ENCODE measurements around the gene ZBTB21. TPM values are rescaled to one million over a fixed set of nuclear protein-coding genes. Genes with fewer than 3 reads are reported as not detected.

Gene ZBTB21
- total RNA-seq, 2 experiments from 2014 or later, result 132 to 139 TPM

DNA sequence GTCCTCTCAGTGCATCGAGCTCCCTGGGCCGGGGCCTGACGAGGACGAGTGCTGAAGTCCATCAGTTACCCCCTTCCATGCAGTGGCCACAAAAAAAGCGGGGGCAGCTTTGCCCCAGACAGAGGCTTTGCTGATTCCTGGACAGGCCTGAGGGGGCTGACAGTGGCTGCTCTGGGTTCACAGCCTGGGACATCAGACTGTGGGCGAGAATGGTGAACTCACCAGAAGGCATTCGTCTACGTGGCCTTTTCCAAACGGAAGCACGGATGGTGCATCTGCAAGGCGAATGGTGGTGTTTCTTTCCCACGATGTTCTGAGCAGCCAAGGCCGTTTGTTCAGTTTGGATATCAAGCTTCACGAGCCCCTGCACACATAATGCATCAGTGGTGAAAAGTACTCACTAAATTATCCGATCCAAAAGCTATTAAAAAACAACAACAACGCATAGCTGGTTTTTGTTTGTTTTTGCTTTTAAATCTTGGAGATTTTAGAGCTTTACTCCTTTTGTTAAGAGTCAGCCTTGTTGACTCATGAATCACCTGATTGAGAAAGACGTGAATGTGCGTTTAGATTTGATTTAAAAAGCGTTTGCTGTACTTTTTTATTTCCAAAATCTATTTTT lies 6.3 kb upstream of the ZBTB21 start:
- Histone ChIP-seq H3K4me3 (ENCODE audit: low read length) (no peak overlapping the region), H3K4me1 (ENCODE audit: insufficient read depth, low read length) (no peaks in the 10 kb centered on the region), H3K36me3 (ENCODE audit: insufficient read depth, low read length) (no peaks in the 10 kb centered on the region), H3K27me3 (ENCODE audit: control insufficient read depth in 1 of 2, insufficient read depth in 2 of 2, low read length in 2 of 2) (no peaks in the 10 kb centered on the region), H3K27ac (ENCODE audit: low read depth in 1 of 2, low read length in 2 of 2) (no peak overlapping the region), H3K9me3 (ENCODE audit: control insufficient read depth in 1 of 2, insufficient read depth in 1 of 2, low read length in 2 of 2) (peaks cover 0 to 5% of the 10 kb centered on the region in 2 experiments)
- TF ChIP-seq, protein P1, sequence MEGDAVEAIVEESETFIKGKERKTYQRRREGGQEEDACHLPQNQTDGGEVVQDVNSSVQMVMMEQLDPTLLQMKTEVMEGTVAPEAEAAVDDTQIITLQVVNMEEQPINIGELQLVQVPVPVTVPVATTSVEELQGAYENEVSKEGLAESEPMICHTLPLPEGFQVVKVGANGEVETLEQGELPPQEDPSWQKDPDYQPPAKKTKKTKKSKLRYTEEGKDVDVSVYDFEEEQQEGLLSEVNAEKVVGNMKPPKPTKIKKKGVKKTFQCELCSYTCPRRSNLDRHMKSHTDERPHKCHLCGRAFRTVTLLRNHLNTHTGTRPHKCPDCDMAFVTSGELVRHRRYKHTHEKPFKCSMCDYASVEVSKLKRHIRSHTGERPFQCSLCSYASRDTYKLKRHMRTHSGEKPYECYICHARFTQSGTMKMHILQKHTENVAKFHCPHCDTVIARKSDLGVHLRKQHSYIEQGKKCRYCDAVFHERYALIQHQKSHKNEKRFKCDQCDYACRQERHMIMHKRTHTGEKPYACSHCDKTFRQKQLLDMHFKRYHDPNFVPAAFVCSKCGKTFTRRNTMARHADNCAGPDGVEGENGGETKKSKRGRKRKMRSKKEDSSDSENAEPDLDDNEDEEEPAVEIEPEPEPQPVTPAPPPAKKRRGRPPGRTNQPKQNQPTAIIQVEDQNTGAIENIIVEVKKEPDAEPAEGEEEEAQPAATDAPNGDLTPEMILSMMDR (IDR thresholded peaks at IDR 0.05), result no peak
- Mint-ChIP-seq H3K27me3 (no peaks in the 10 kb centered on the region), H3K9me3 (peaks cover 3% of the 10 kb centered on the region), H3K4me3 (no peak overlapping the region), H3K36me3 (ENCODE audit: low read depth) (no peaks in the 10 kb centered on the region), H3K27ac (no peak overlapping the region), H3K4me1 (ENCODE audit: low read depth) (peaks cover 6% of the 10 kb centered on the region)
- CTCF ChIA-PET, result no interaction called here
- POLR2A ChIA-PET, result interaction anchor here (1.7 kb wide), 2 partner anchors 46 to 91 kb away, joined by 4 to 5 read pairs; no protein-coding TSS in a partner anchor
- intact Hi-C loops (cut with DNase I, micrococcal nuclease), result no loop called here
- no peak for DNase-seq
- ATAC-seq (ENCODE audit: poor library complexity), result no peak

DNA sequence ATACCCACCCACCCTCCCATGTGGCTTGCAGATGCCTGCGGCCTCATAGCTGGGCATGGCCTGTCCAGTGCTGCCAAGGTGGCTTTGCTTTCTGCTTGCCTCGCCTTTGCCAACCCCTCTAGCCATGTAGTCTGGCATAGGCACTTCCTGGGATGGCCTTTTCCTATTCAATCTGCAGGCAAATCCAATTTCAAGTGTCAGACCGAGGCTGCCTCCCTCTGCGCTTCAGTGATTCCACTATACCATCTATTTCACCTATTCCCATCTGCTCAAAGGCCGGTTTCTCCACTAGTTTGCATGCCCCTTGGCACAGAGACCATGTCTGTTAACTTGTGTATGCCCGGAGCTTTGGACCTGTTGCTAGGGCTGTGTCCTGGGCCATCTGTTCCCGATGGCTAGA lies 3.8 kb upstream of the ZBTB21 start:
- Histone ChIP-seq H3K36me3 (ENCODE audit: insufficient read depth, low read length) (no peaks in the 10 kb centered on the region), H3K27me3 (ENCODE audit: control insufficient read depth in 1 of 2, insufficient read depth in 2 of 2, low read length in 2 of 2) (no peaks in the 10 kb centered on the region), H3K27ac (ENCODE audit: low read depth in 1 of 2, low read length in 2 of 2) (no peak overlapping the region), H3K9me3 (ENCODE audit: control insufficient read depth in 1 of 2, insufficient read depth in 1 of 2, low read length in 2 of 2) (peaks cover 0 to 5% of the 10 kb centered on the region in 2 experiments), H3K4me1 (ENCODE audit: insufficient read depth, low read length) (peaks cover 10% of the 10 kb centered on the region), H3K4me3 (ENCODE audit: low read length) (no peak overlapping the region)
- DNase-seq (no peak), ATAC-seq (ENCODE audit: poor library complexity) (no peak)
- Mint-ChIP-seq H3K4me3 (no peak overlapping the region), H3K27me3 (no peaks in the 10 kb centered on the region), H3K27ac (no peak overlapping the region), H3K4me1 (ENCODE audit: low read depth) (peaks cover 11% of the 10 kb centered on the region), H3K9me3 (peaks cover 3% of the 10 kb centered on the region), H3K36me3 (ENCODE audit: low read depth) (peaks cover 8% of the 10 kb centered on the region)
- TF ChIP-seq, protein P1 (IDR thresholded peaks at IDR 0.05), result no peak
- intact Hi-C loops (cut with DNase I, micrococcal nuclease), result loop anchor here in 1 of 2 experiments (5.0 kb wide), 1 partner anchor 87 kb away; no protein-coding TSS in a partner anchor
- POLR2A ChIA-PET, result interaction anchor here (1.5 to 5.8 kb wide), 2 partner anchors 49 to 94 kb away, joined by 5 to 88 read pairs; no protein-coding TSS in a partner anchor
- CTCF ChIA-PET, result no interaction called here

DNA sequence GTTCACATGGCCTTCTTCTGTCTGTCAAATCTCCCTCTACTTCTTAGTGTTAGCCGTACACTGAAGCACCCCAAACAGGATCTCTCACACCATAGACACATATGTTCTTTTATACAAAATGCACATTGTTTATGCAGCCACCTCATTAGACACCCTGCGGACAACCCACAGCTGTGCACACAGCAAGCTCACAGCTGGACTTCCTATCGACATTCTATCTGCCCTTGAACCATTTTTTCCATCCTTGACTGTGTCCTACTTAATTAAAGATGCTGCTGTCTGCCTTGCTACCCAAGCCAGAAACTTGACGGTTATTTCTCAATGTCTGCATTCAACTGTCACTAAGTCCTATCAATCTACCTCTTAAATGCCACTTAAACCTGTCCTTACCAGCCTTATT lies 3.2 kb upstream of the ZBTB21 start:
- Histone ChIP-seq H3K4me3 (ENCODE audit: low read length) (no peak overlapping the region), H3K27ac (ENCODE audit: low read depth in 1 of 2, low read length in 2 of 2) (no peak overlapping the region), H3K9me3 (ENCODE audit: control insufficient read depth in 1 of 2, insufficient read depth in 1 of 2, low read length in 2 of 2) (peaks cover 0 to 5% of the 10 kb centered on the region in 2 experiments), H3K27me3 (ENCODE audit: control insufficient read depth in 1 of 2, insufficient read depth in 2 of 2, low read length in 2 of 2) (no peaks in the 10 kb centered on the region), H3K4me1 (ENCODE audit: insufficient read depth, low read length) (peaks cover 11% of the 10 kb centered on the region), H3K36me3 (ENCODE audit: insufficient read depth, low read length) (no peaks in the 10 kb centered on the region)
- TF ChIP-seq, protein P1 (IDR thresholded peaks at IDR 0.05), result no peak
- ChIA-PET POLR2A (interaction anchor here (1.5 to 5.8 kb wide), 2 partner anchors 49 to 94 kb away, joined by 5 to 88 read pairs; no protein-coding TSS in a partner anchor), CTCF (no interaction called here)
- H3K36me3 Mint-ChIP-seq (ENCODE audit: low read depth), result peaks cover 11% of the 10 kb centered on the region
- H3K9me3 Mint-ChIP-seq, result peaks cover 3% of the 10 kb centered on the region
- DNase-seq (no peak), ATAC-seq (ENCODE audit: poor library complexity) (no peak)
- no peak overlapping the region for H3K27ac Mint-ChIP-seq
- peaks cover 11% of the 10 kb centered on the region for H3K4me1 Mint-ChIP-seq (ENCODE audit: low read depth)
- no peaks in the 10 kb centered on the region for H3K27me3 Mint-ChIP-seq
- peak overlapping the region; percentile 25 for H3K4me3 Mint-ChIP-seq
- intact Hi-C loops (cut with DNase I, micrococcal nuclease), result loop anchor here in 1 of 2 experiments (5.0 kb wide), 1 partner anchor 86 kb away; no protein-coding TSS in a partner anchor
